Endothelial cell of umbilical vein (primary cell): Measurements from ENCODE around the gene SARS1.

Experiments
- EZH2 ChIP-seq: IDR thresholded peaks from 2 replicates; pipeline ENCODE4 v1.6.1; 2012; ENCODE audit warnings: borderline replicate concordance, low read depth, mild to moderate bottlenecking, moderate library complexity, low read length, inconsistent platforms; ENCODE audit not compliant: severe bottlenecking
- GATA2 ChIP-seq: IDR thresholded peaks from 2 replicates; pipeline ENCODE4 v1.7.0; 2011; ENCODE audit warnings: low read depth, mild to moderate bottlenecking, moderate library complexity, mixed read lengths, low read length; ENCODE audit not compliant: insufficient read length, insufficient read depth
- POLR2A ChIP-seq: IDR thresholded peaks from 2 replicates; pipeline ENCODE4 v1.6.1; 2012; ENCODE audit warnings: low read depth, mild to moderate bottlenecking, control low read depth, low read length
- POLR2AphosphoS5 ChIP-seq: IDR thresholded peaks from 2 replicates; pipeline ENCODE4 v1.6.1; 2012; ENCODE audit warnings: low read depth, mild to moderate bottlenecking, control low read depth, low read length, moderate library complexity; ENCODE audit not compliant: insufficient read depth
- TF ChIP-seq, protein P1 (sequence below), 2 donors: IDR thresholded peaks; 1 replicate in 1 of 2; 2 replicates in 1 of 2; pipeline ENCODE4 v1.5.1; 2011; ENCODE audit warnings: low read length in 2 of 2, mild to moderate bottlenecking in 2 of 2, moderate library complexity in 2 of 2, control low read depth in 1 of 2, inconsistent platforms in 1 of 2, low read depth in 1 of 2; ENCODE audit not compliant: insufficient read depth in 1 of 2; ENCODE audit errors: extremely low read depth in 1 of 2
- TF ChIP-seq, protein P2 (sequence below): IDR thresholded peaks from 2 replicates; pipeline ENCODE4 v1.6.1; 2011; ENCODE audit not compliant: insufficient read depth, insufficient read length

DNA sequence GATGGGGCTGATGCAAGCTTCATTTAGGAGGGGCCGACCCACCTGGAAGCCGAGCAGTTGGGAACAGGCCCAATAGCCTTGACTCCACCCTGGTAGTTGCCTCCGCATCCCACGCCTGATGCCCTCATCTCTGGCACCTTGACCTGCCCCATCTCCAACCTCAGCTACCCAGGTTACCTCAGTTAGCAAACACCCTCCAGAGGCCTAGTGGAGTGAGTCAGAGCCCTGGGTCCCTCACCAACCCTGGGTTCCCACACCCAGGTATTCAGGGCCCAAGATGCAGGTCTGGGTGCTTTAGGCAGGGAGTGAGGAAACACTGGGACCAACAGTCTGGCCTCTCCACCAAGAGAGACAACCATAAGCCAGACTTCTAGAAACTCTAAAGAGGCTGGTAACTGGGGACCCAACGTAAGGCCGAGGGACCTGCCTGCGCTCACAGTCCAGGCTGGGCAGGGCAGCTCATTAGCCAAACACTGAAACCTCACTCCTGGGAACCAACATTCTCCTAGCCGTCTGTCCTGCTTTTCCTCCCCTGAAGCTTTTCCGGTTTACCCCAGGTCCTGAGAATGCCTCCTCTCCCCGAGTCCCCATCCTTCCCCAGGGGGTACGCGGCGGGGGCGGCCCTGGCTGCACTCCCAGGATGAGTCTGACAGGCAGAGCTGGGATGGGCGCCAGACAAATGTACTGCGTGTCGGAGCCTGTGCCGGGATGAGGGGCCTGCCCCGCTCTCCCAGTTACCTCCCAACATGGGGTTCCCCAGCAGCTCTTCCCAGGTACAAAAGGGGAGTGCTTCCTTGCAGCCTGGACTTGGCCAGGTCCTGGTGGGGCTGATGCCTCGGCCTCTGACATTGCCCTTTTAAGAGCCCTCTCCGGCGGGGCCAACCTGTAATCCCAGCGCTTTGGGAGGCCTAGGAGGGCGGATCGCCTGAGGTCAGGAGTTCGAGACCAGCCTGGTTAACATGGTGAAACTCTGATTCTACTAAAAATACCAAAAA lies 26.7 kb downstream of the SARS1 start:
- TF ChIP-seq, protein P1, sequence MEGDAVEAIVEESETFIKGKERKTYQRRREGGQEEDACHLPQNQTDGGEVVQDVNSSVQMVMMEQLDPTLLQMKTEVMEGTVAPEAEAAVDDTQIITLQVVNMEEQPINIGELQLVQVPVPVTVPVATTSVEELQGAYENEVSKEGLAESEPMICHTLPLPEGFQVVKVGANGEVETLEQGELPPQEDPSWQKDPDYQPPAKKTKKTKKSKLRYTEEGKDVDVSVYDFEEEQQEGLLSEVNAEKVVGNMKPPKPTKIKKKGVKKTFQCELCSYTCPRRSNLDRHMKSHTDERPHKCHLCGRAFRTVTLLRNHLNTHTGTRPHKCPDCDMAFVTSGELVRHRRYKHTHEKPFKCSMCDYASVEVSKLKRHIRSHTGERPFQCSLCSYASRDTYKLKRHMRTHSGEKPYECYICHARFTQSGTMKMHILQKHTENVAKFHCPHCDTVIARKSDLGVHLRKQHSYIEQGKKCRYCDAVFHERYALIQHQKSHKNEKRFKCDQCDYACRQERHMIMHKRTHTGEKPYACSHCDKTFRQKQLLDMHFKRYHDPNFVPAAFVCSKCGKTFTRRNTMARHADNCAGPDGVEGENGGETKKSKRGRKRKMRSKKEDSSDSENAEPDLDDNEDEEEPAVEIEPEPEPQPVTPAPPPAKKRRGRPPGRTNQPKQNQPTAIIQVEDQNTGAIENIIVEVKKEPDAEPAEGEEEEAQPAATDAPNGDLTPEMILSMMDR (IDR thresholded peaks at IDR 0.05; ENCODE audit: extremely low read depth in 1 of 2, insufficient read depth in 1 of 2, low read depth in 1 of 2, low read length in 2 of 2), result no peak
- peak; percentile 24 for TF ChIP-seq POLR2A
- no peak for TF ChIP-seq EZH2
- TF ChIP-seq GATA2, result no peak
- no peak for TF ChIP-seq POLR2AphosphoS5
- TF ChIP-seq, protein P2, sequence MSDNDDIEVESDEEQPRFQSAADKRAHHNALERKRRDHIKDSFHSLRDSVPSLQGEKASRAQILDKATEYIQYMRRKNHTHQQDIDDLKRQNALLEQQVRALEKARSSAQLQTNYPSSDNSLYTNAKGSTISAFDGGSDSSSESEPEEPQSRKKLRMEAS, result no peak
